ENCODE measurements around the gene SMOC2. TPM values are rescaled to one million over a fixed set of nuclear protein-coding genes. Genes with fewer than 3 reads are reported as not detected.

The SMOC2 gene
- total RNA-seq, 1 donor from 2014 or later, result 102 TPM

DNA sequence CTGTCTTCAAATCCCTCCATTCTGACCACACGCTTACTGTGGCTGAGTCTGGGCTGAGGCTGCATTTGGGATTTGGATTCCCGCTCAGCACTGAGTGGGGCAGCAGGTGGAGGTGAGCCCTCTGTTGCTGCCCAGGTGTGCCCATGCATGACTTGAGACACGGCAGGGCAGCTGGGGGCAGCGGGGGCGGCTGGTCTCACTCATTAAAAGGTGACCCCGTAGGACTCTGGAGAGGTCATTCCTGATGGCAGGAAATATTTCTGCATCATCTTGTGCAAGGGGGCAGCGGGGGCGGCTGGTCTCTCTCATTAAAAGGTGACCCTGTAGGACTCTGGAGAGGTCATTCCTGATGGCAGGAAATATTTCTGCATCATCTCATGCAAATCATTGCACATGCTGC is 49.8 kb downstream of the SMOC2 start:
- H3K4me1 ChIP-seq, result peaks cover 0 to 4% of the 10 kb centered on the region in 2 donors
- no peaks in the 10 kb centered on the region for H3K27me3 ChIP-seq
- no peak overlapping the region for H3K27ac ChIP-seq
- H3K4me3 ChIP-seq, result no peak overlapping the region
- H3K9me3 ChIP-seq, result no peaks in the 10 kb centered on the region
- no peaks in the 10 kb centered on the region for H3K36me3 ChIP-seq
- TF ChIP-seq, protein P1, sequence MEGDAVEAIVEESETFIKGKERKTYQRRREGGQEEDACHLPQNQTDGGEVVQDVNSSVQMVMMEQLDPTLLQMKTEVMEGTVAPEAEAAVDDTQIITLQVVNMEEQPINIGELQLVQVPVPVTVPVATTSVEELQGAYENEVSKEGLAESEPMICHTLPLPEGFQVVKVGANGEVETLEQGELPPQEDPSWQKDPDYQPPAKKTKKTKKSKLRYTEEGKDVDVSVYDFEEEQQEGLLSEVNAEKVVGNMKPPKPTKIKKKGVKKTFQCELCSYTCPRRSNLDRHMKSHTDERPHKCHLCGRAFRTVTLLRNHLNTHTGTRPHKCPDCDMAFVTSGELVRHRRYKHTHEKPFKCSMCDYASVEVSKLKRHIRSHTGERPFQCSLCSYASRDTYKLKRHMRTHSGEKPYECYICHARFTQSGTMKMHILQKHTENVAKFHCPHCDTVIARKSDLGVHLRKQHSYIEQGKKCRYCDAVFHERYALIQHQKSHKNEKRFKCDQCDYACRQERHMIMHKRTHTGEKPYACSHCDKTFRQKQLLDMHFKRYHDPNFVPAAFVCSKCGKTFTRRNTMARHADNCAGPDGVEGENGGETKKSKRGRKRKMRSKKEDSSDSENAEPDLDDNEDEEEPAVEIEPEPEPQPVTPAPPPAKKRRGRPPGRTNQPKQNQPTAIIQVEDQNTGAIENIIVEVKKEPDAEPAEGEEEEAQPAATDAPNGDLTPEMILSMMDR (IDR thresholded peaks at IDR 0.05), result no peak
- DNase-seq (ENCODE audit: low spot score in 2 of 2), result no peak
- intact Hi-C loops (cut with DNase I), result no loop called here

DNA sequence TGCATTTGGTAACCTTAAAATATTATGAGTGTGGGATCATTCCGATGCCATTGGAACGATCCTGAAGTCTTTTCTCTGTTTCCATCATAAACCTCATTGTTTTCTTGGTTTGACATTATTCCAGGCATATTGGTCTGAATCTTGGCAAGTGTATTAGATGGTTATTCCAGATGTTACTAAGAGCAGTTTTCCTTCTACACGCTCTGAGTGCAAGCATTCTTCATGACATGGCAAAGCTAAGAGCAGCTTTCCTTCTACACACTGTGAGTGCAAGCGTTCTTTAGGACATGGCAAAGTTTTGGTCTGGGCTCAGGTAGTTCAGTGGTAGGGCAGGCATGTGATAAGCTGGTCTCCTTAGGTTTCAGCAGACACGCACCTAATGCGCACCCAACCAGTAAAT is 53.0 kb downstream of the SMOC2 start:
- Histone ChIP-seq H3K27ac (no peak overlapping the region), H3K4me3 (no peak overlapping the region), H3K4me1 (peaks cover 0 to 10% of the 10 kb centered on the region in 2 donors), H3K36me3 (no peaks in the 10 kb centered on the region), H3K27me3 (no peaks in the 10 kb centered on the region), H3K9me3 (no peaks in the 10 kb centered on the region)
- intact Hi-C loops (cut with DNase I), result no loop called here
- DNase-seq (ENCODE audit: low spot score in 2 of 2), result no peak
- TF ChIP-seq, protein P1 (IDR thresholded peaks at IDR 0.05), result no peak

DNA sequence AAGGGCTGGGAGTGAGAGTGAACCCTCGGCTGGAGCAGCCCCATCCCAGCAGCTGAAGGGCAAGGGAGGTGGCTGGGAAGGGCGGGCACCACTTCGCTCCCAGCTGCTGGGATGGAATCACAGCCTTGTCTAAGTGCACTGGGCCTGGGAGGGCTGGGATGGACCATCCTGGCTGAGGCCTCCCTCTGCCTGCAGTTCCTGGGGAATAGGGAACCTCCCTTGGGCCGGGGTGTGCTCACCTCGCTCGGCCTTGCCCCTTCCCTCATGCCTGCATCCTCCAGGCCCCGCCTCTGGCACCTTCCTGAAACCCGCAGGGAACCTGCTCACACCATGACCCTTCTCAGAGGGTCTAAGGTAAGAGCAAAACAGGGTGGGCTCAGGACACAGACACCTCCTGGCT is 53.7 kb downstream of the SMOC2 start:
- intact Hi-C loops (cut with DNase I), result no loop called here
- Histone ChIP-seq H3K4me3 (no peak overlapping the region), H3K27ac (no peak overlapping the region)

DNA sequence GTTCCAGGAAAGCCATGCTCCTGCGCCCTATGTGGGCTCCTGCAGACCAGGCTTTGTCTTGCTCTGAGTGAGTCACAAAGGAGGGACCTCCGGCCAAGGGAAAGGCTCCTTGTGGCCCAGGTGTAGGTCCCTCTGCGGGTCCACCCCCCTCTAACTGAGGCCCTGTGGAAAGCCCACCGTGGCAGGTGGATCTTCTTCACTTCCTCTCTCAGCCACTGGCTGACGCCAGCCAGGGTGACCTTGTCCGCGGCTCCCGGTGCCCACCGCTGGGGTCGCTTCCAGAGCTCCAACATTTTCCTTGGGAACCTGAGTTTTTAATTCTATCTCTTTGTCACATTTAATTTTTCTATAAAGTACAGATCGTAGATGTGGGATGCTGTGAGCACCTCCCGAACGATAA is 54.1 kb downstream of the SMOC2 start:
- TF ChIP-seq, protein P1 (IDR thresholded peaks at IDR 0.05), result no peak
- Histone ChIP-seq H3K4me1 (peaks cover 0 to 10% of the 10 kb centered on the region in 2 donors), H3K9me3 (no peaks in the 10 kb centered on the region), H3K36me3 (no peaks in the 10 kb centered on the region), H3K4me3 (no peak overlapping the region), H3K27ac (no peak overlapping the region), H3K27me3 (no peaks in the 10 kb centered on the region)
- DNase-seq (ENCODE audit: low spot score in 2 of 2), result no peak
- intact Hi-C loops (cut with DNase I), result no loop called here

More for the DNA sequence above, 53.7 kb downstream of the SMOC2 start:
- Histone ChIP-seq H3K27me3 (no peaks in the 10 kb centered on the region), H3K36me3 (no peaks in the 10 kb centered on the region), H3K4me1 (peaks cover 0 to 10% of the 10 kb centered on the region in 2 donors), H3K9me3 (no peaks in the 10 kb centered on the region)
- TF ChIP-seq, protein P1 (IDR thresholded peaks at IDR 0.05), result no peak
- DNase-seq (ENCODE audit: low spot score in 2 of 2), result no peak

DNA sequence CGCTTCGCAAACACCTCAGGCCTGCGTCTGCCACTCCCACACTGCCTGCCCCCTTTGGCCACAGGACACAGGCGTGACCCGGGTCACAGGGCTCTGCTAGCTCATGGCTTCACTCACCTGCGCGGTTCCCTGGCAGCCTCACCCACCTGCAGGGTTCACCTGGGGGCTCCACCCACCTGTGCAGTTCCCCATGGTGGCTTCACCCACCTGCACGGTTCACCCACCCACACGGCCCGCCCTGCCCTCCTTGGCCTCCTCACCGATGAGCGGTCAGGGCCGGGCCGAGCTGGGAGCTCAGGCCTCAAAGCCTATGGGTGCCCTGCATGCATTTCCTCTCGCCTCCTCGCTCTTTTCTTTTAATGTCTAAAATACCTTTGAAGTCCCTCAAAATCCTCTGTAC is 54.7 kb downstream of the SMOC2 start:
- no peak overlapping the region for H3K4me3 ChIP-seq
- H3K4me1 ChIP-seq, result peaks cover 0 to 10% of the 10 kb centered on the region in 2 donors
- intact Hi-C loops (cut with DNase I), result no loop called here
- H3K27ac ChIP-seq, result no peak overlapping the region
- no peak for DNase-seq (ENCODE audit: low spot score in 2 of 2)
- no peaks in the 10 kb centered on the region for H3K36me3 ChIP-seq
- TF ChIP-seq, protein P1 (IDR thresholded peaks at IDR 0.05), result no peak
- no peaks in the 10 kb centered on the region for H3K9me3 ChIP-seq
- no peaks in the 10 kb centered on the region for H3K27me3 ChIP-seq

Measured in ascending aorta (tissue), 2 donors.